ENCODE results near the gene ATP7B.
"Not testable (repeated sequence)": the region's sequence is repeated elsewhere in the genome, so short reads cannot be mapped to it uniquely, and the experiment has no call there.

Gene ATP7B

GRCh38 chr13:52006523-52007245 lies 4.6 kb downstream of the ATP7B start:
- no peak for DNase-seq (ENCODE audit: low read depth in 2 of 2)

DNA sequence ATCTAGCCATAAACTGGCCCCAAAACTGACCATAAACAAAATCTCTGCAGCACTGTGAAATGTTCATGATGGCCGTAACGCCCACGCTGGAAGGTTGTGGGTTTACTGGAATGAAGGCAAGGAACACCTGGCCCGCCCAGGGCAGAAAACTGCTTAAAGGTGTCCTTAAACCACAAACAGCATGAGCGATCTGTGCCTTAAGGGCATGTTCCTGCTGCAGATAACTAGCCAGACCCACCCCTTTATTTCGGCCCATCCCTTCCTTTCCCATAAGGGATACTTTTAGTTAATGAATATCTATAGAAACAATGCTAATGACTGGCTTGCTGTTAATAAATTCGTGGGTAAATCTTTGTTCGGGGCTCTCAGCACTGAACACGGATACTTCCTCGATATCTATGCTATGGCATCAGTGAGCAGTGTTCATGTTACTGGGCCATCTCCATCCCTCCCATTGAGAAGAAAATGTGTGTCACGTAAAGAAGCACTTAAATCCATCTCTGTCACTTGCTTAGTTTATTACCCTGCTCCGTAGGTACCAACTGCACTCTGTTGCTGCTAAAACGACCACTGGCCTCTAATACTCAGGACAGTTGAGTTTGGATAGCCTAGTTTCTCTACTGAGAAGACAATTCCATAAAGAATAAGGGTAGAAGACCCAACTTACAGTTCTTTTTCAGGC lies 5.3 kb downstream of the ATP7B start:
- no peak for DNase-seq (ENCODE audit: low read depth in 2 of 2)

DNA sequence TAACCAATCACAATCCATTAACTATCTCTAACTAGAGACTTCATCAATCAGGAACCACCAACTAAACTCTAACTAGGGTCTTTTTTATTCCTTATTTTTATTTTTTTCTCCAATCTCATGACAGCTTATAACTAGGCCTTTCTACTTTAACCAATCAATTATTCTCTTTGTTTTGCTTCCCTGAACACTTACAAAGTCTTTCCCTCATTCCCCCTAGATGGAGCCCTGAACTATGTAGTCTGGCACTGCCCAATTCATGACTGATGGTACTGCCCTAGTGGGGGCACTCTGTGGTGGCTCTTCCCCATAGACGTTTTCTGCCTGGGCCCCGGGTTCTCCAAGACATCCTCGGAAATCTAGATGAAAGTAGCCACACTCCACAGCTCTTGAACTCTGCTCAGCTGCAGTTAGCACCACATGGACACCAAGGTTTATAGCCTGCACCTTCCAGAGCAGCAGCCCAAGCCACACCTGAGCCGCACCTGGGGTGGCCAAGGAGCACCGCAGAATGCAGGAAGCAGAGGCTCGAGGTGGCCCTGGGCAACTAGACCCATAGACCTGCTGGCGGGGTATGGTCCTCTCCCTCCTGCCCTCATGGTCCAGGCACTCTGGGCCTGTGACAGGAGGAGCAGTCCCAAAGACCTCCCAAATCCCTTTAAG lies 6.6 kb downstream of the ATP7B start:
- DNase-seq (ENCODE audit: low read depth in 2 of 2), result no peak

- no peak for DNase-seq (ENCODE audit: low read depth in 2 of 2)
These were observed 7.7 kb downstream of the ATP7B start for GRCh38 chr13:52003541-52003940.

GRCh38 chr13:52002361-52002760 lies 8.9 kb downstream of the ATP7B start:
- DNase-seq (ENCODE audit: low read depth in 2 of 2), result no peak

GRCh38 chr13:52001120-52001731 lies 10.0 kb downstream of the ATP7B start:
- DNase-seq (ENCODE audit: low read depth in 2 of 2), result no peak

DNA sequence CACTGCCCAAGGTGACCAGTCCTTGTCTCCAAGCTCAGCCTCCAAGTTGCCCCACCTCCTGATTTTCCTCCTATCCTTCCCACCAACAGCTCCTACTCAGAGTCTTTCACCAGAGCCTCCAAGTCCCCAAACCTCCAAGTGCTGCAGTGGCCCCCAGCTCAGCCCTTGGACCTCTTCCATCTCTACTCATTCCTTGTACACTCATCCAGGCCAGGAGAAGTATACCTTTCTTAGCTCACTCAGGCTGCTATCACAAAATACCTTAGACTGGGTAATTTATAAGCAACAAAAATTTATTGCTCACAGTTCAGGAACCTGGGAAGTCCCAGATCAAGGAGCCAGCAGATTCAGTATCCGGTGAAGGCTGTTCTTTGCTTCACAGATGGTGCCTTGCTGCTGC lies 11.3 kb downstream of the ATP7B start:
- no peak for DNase-seq (ENCODE audit: low read depth in 2 of 2)

DNA sequence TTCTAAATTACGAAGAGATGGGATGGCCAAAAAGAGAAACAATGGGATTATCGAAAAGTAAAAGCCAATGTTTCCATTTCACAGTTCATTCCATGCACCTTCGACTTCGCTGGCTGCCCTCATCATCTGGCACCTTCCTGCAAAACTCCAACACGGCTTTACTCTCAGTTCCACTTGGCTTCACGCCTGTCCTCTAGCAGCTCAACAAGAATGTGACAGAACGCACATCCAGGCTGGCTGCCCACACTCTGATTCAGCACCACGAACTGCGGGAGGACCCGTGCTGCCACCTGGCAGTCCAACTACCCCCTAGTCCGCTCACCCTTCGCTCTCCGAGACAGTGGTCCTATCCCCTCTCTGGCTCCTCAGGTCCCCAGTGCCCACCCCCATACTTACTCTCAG lies 11.7 kb downstream of the ATP7B start:
- DNase-seq (ENCODE audit: low read depth in 2 of 2), result no peak

- no peak for DNase-seq (ENCODE audit: low read depth in 2 of 2)
These were observed 12.3 kb downstream of the ATP7B start for GRCh38 chr13:51998723-51999509.

DNA sequence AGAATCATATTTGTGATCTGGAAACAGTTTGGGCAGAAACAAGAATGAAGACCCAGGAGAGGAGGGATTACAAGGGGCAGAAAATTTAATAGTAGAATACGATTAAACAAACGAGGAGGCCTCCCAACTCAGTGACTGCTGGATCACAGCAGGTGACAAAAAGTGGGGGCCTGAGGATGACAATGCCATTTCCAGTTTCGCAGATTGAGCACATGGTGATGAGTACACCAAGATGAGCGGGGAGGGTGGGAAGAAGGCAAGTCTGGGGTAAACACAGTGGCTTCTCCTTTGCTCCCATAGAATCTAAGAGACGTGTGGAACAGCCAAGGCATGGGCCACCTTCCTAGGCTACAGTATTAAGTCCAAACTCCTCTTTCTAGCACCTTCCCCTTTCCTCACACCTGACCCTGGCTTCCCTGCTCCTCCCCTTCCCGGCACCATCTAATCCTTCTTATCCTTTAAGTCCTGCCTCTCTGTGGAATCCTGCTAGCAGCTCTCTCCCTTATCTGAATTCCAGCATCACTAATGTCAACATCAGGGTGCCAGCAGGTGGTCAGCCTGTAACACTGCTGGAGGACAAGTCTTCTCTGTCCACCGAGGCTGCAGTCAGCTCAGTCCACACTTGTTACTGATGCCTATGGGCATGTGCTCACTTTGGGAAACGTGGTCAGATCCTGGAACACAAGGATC lies 13.5 kb downstream of the ATP7B start:
- DNase-seq (ENCODE audit: low read depth in 2 of 2), result no peak

DNA sequence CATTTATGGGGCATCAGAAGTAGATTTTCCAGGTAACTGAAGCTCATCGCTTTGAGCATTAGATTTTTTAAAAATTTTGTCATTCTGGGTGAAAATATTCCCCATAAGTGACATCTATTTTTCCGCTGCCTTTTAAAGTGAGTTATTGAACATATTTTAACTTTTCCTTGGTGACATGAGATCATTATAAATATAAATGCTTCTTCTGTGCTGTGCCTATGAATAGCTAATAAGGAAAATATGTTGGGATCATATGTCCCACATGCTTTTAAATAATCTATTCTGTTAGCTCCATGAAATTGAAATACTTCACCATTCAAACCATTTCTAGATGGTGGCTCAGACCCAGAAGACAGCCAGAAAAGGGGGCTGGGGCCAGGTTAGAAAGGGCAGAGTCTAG lies 14.1 kb downstream of the ATP7B start:
- DNase-seq (ENCODE audit: low read depth in 2 of 2), result no peak

DNA sequence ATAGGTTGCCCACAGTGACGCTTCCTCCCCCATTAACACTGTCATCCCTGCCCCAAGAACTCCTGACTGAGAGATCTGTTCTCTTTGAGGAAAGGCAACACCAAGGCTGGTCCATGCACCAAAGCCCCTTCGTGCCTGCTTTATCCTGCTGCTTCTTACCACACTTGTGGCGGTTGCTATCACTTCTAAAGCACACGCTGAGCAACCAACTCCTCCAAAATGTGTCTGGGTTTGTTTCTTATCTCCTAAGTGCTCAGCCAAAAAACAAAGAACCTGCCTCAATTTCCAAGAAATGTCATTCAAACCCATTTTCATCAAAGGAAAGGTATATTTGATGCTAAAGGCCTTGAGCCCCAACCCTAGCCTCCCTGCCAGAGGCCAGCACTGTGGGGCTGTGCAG lies 14.6 kb downstream of the ATP7B start:
- DNase-seq (ENCODE audit: low read depth in 2 of 2), result no peak

GRCh38 chr13:51995677-51996551 lies 15.3 kb downstream of the ATP7B start:
- no peak for DNase-seq (ENCODE audit: low read depth in 2 of 2)

- DNase-seq (ENCODE audit: low read depth in 2 of 2), result no peak
These were observed 17.5 kb downstream of the ATP7B start for GRCh38 chr13:51993713-51994112.

DNA sequence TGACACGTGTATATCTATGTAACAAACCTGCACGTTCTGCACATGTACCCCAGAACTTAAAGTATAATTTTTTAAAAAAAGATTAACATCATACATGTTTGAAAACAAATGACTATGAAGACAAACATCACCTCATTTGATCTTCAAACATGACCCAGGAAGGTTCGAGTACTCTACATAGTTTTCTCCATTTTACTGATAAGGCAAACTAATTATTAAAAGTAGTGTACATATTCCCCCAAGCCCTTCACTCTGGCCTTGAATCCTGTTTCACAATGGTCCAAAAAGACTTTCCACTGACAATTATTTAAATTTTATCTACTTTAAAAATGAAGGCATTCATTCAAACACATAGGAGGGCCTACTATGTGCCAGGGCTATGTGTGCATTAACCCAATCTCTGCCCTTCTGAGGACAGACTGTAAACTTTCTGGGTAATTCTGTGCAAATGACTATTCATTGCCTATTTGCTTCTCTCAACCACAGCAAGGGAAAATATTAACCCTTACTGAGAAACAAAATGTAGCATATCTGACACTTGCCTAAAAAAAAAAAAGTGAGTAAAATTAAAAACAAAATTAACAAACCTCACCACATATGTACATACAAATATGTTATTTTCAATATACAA lies 22.1 kb downstream of the ATP7B start:
- DNase-seq (ENCODE audit: low read depth in 2 of 2), result no peak

DNA sequence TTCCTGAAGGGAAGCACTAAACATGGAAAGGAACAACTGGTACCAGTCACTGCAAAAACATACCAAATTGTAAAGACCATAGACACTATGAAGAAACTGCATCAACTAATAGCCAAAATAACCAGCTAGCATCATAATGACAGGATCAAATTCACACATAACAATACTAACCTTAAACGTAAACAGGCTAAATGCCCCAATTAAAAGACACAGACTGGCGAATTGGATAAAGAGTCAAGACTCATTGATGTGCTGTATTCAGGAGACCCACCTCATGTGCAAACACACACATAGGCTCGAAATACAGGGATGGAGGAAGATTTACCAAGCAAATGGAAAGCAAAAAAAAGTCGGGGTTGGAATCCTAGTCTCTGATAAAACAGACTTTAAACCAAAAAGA lies 26.3 kb downstream of the ATP7B start:
- not testable (repeated sequence) for DNase-seq (ENCODE audit: low read depth in 2 of 2)

GRCh38 chr13:51983292-51983691 lies 28.0 kb downstream of the ATP7B start:
- DNase-seq (ENCODE audit: low read depth in 2 of 2), result not testable (repeated sequence)

- DNase-seq (ENCODE audit: low read depth in 2 of 2), result no peak
These were observed 29.9 kb downstream of the ATP7B start for GRCh38 chr13:51981355-51981754.

DNA sequence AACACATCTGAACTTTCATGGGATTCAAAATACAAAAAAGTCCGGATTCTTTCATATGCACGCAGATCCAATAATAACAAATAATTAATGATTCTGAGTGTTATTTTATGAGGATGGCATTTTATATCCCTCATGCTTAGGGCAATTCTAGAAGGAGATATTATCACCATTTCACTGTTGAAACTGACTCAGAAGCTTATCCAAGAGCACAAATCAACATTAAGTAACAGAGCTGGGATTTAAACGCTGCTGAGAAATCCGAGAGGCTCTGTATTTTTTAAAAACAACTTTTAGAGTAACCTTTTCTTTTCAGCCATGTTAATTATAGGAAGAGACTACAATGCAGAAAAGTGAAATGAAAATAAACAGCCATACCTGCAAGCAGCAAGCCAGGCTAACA lies 30.3 kb downstream of the ATP7B start:
- no peak for DNase-seq (ENCODE audit: low read depth in 2 of 2)

Measured in activated CD4-positive, alpha-beta T cell treated with anti-CD3 and anti-CD28 coated beads for 24 hours (primary cell).